ENCODE data around the gene SOWAHC.
"Not testable (repeated sequence)": the region's sequence is repeated elsewhere in the genome, so short reads cannot be mapped to it uniquely, and the experiment has no call there.

The SOWAHC gene

DNA sequence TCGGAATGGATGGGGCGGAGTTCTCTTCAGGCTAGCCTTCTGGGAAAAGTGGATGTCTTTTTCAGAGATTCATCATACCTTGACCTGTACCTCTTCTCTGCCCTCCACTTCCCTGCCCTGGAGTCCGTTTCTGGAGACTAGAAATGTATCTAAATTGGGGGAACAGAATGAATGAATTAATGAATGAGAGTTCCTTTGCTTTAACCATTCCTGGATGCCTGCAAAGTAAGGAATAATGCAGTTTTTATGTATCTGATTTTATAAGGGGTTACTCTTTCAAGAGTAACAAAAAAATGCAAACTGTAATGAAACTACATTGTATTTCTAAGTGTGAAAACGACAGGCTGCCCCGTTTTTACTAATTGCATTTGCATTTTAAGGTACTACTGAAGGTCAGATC is 2.0 kb downstream of the SOWAHC start:
- no peak for DNase-seq

DNA sequence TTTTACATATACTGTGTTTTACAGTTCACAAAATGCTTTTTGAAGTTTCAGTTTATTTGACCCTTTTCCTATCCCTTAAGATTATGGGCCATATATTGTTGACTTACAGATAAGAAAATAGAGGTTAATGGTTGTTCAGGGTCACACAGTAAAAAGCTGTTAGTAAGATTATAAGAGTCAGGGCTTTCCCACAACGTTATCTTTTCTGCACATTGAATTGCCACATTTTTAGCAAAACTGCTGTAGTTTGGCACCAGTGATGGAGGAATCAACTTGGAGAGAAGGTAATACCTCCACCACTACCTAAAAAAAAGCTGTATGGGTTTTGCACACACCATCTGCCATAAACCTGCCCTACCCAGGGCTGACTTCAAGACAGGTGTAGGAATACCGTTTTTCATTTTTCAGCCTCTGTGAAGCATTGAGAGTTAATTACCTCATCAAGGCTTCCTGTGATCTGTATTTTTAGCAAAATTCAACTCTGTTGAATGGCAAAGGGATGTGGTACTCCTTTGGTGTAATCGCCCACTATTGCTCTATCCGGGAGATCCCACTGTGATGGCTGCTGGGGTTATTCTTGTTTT is 5.0 kb downstream of the SOWAHC start:
- no peak for DNase-seq

DNA sequence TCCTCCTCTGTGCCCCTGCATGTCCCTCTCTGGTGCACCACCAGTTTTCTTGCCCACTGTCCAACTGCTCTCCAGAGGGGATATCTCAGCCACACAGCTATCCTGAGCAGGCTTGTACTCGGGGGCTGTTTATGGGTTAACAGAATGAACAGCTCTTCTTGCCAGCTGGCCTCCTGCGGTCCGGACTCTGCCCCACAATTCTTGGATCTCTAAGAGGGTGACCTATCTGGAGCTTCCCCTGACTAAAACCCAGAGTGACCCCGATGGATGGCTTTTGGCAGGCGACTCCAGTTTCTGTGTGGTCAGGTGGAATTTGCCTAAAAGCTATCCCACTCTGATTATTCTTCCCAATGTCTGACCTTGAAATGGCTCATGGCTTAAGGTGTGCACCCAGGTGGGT is 9.1 kb downstream of the SOWAHC start:
- DNase-seq, result no peak

DNA sequence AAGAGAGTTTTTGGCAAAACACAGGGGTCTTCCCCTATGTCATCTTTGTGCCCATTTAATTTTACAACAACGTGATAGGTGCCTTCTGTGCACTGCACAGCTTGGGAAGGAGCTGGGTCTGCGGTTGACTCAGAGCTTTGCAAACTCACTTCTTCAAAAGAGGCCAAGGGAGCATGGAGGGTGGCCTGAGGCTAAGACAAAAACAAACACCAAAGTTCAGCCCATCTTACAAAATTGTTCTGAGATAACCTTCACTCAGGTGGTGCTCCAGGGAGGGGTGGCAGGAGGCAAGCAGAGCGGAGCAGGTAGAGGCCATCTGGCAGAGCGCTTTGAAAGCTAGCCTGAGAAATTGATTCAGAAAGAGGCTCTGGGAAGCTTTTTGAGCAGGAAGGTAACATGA is 9.8 kb downstream of the SOWAHC start:
- DNase-seq, result no peak

DNA sequence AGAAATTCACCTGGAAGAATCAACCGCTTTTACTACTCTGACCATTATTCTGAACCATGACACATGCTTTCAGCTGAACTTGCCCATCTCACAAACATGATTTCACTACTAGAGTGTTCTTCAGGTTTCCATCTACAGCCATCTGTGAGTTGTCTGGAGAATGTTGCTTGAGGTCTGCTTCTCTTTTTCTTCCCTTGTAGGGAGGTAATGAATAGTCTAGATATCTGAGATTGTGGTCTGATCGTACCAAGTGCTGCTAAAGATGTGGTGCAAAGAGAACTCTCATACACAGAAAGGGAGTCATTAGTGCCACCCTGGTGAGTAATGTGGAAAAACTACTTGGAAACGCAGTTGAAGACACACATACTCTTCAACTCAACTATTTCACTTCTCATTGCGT is 10.2 kb downstream of the SOWAHC start:
- no peak for DNase-seq

DNA sequence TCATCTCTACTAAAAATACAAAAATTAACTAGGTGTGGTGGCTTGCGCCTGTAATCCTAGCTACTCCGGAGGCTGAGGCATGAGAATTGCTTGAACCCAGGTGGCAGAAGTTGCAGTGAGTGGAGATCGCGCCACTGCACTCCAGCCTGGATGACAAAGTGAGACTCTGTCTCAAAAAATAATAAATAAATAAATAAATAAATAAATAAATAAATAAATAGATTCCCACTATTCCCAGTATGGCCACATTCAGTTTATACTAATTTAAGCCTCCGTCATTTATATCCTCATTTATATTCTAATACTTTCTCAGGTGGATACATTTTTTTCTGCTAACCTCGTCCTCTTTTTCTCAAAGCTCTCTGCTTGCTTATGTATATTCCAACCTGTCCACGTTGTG is 14.2 kb downstream of the SOWAHC start:
- DNase-seq, result not testable (repeated sequence)

DNA sequence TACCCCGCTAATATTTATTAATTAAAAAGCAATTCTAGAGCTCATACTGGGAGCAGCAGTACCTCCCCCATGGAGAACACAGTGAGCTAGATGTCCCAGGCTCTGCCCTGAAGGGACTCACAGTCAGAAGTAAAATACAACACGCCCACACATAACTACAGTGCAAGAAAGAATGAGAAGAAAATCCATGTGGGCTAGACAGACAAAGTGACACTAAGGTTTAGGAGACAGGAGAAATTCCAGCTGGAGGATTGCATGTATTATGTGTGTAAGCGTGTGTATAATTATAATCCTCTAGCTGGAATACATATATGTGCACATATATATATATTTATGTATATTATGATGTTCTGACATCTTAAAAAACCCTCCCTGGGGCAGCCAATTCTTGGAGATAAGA is 15.7 kb downstream of the SOWAHC start:
- DNase-seq, result no peak

DNA sequence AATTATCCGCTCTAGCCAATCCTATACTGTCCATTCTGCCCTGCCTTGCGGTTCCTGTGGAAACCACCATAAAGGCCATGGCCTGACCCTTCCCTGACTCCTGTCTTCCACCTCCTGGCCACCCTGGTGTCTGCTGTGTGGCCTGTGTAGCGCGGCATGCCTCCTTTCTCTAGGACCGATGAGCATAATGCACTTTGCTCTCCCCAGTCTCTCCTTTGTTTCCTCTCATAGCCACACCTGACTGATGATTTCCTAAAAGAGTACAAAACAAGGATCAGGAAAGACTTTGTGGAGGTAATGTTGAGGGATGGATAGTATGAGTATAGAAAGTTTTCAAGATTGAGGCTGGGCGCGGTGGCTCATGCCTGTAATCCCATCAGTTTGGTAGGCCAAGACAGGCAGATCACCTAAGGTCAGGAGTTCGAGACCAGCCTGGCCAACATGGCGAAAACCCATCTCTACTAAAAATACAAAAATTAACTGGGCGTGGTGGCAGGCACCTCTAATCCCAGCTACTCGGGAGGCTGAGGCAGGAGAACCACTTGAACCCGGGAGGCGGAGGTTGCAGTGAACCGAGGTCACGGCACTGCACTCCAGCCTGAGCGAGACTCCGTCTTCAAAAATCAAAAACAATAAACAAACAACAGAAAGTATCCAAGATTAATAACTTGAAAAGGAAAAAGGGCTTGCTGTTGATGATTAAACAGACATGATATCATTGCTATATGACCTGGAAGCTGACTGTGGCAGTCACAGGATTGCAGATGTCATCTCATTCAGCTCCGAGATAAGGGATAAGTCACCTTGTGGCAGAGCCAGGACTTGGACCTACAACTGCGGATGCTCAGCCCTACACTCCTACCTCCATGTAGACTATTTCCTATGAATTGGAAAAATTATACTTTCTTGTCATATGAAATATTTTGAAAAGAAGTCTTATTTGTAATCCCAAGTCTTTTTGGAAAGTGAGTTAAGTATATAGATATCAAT is 16.6 kb downstream of the SOWAHC start:
- DNase-seq, result no peak

DNA sequence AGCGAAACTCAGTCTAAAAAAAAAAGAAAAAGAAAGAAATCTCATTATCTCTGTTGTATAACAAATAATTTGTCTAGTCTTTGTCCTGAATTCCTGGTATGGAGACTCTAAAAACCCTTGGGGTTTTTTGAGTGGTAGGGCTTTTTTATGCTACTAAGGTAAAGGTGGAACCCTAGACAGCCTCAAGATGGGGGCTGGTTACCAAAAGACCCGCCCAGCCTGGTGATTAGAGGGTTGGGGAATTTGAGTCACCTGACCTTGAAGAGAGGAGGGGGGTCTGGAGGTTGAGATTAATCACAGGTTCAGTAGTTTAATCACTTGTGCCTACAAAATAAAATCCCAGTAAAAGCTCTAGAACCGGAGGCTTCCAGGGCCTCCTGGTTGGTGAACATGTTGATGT is 17.6 kb downstream of the SOWAHC start:
- no peak for DNase-seq

DNA sequence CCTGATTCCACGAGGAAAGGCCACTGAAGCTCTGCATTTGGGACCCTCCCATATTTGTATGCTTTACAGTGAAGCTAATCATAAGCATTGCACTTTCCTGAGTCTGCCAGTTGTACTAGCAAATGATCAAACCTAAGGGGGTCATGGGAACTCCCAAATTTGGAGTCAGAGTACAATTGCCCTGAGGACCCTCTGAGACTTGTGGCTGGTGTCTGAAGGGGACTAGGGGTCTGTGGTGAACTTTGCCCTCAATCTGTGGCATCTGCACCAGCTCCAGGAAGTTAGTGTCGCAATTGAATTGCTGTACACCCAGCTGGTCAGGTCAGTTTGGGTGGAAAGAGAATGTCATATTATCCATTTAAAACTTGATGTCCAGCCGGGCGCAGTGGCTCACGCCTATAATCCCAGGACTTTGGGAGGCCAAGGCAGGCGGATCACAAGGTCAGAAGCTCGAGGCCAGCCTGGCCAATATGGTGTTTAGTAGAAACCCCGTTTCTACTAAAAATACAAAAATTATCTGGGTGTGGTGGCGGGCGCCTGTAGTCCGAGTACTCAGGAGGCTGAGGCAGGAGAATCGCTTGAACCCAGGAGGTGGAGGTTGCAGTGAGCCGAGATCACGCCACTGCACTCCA is 18.1 kb downstream of the SOWAHC start:
- no peak for DNase-seq

DNA sequence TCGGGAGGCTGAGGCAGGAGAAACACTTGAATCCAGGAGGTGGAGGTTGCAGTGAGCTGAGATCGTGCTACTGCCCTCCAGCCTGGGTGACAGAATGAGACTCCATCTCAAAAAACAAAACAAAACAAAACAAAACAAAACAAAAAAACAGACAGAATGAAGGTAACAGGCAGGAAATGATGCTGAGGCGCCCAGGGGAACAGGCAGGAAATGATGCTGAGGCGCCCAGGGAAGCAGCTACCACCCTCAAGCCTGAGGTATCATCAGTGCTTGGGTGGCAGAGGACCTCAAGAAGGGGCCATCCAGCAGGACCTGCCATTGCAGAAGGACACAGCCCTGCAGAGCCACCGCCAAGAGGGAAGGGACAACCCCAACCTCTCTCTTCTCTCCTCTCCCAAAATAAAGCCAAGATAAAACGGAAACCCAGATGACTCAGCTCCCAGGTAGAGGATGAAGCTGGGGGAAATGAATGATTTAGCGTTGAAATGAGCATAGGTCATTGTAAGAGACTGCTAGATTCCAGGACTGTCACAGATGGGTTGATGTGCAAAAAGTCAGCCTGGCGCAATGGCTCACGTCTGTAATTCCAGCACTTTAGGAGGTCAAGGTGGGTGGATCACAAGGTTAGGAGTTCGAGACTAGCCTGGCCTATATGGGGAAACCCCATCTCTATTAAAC is 19.3 kb downstream of the SOWAHC start:
- DNase-seq, result no peak

DNA sequence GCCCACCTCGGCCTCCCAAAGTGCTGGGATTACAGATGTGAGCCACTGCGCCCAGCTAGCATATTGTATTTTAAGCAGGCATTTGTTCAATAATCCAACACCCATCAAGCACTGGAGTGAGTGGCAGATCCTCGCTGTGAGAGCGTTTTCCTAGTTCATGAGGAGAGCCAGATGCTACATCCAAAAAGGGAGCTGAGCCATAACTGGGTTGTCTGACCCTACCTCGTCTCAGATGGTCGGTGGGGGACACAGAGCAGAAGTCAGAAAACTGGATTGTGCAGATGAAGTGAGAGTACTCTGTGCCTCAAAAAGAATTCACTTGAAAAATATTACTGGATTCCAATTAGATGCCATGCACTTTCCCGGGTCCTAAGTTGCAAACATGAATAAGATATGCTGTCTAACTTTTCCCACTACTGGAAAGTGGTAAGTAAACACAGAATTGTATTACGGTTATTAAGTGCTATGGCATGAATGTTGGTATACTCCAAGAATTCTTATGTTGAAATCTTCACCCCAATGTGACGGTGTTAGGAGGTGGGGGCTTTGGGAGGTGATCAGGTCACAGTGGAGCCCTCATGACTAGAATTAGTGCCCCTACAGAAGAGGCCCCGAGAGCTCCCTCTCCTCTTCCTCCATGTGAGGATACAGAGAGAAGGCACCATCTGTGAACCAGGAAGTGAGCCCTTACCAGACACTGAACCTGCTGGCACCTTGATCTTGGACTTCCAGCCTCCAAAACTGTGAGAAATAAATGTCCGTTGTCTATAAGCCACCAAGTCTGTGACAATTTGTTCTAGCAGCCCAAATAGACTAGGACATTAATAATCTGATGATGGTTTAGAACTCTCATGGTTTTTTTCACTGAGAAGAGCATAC is 21.5 kb downstream of the SOWAHC start:
- no peak for DNase-seq

DNA sequence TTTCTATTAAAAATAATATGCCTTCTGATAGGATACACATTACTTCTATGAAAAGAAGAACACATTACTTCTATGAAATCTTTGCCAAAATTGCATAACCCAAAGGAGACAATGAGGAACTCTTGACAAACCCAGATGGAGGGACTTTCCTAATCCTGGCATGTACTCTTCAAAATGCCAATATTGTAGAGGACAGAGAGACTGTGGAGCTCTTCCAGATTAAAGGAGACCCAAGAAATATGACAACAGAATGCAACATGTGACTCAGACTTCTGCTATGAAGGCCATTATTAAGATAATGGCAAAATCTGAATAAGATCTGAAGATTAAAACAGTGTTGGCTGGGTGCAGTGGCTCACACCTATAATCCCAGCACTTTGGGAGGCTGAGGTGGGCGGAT is 22.2 kb downstream of the SOWAHC start:
- no peak for DNase-seq

DNA sequence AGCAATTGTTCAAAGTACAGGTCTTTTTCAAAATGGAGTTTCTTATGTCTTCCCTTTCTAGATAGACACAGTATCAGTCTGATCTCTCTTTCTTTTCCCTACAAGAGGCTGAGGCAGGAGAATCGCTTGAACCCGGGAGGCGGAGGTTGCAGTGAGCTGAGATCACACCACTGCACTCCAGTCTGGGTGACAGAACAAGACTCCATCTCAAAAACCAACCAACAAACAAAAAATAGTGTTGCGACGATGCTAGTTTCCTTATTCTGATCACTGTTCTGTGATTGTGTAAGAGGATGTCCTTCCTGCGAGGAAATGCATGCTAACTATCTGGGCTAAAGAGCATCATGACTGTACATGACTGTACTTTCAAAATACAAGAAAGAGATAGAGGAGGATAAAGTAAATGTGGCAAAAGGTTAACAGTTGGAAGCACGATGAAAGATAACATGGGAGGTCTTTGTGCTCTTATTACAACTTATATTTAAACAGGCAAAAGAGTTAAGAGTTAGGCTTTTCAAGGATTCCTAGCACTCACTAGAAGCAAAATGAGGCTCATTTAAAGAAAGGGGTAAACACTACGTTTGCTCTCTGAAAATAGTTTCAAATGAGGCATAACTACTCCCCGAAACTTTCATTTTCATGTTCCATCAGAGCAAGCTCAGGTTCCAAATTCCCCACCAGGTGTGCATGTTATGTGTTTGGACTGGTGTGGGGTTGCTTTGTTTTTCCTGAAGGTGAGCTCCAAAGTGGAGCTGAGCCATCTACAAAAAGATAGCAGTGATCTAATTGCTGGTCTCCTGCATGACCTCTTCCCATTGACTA is 23.8 kb downstream of the SOWAHC start:
- no peak for DNase-seq

DNA sequence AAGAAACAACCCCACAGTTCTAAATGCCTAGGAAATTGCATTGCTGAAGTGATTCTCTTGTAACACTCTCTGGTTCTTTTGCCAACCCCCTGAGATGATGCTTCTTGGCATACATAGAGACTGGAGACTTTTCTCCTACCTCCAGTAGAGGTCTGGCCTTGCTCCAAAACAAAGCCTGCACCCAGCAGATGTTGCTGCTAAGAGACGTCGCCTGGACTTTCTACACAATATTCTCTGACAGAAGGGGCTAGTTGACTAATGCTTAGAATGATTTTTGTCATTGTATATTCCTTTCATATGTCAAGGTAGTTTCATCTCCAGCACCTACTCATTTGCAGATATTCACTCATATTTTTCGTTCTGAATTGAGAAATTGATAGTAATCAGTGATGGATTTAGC is 24.6 kb downstream of the SOWAHC start:
- no peak for DNase-seq

DNA sequence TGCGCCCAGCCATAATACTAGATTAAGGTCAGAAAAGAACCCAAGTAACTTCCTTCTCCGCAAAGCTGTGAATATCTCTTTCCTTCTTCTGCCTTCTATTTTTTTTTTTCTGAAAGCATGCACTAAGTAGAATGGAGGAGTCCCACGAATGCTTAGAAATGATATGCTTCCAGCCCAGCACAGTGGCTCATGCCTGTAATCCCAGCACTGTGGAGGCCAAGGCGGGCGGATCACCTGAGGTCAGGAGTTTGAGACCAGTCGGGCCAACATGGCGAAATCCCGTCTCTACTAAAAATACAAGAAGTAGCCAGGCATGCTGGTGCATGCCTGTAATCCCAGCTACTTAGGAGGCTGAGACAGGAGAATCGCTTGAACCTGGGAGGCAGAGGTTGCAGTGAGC is 25.8 kb downstream of the SOWAHC start:
- not testable (repeated sequence) for DNase-seq

DNA sequence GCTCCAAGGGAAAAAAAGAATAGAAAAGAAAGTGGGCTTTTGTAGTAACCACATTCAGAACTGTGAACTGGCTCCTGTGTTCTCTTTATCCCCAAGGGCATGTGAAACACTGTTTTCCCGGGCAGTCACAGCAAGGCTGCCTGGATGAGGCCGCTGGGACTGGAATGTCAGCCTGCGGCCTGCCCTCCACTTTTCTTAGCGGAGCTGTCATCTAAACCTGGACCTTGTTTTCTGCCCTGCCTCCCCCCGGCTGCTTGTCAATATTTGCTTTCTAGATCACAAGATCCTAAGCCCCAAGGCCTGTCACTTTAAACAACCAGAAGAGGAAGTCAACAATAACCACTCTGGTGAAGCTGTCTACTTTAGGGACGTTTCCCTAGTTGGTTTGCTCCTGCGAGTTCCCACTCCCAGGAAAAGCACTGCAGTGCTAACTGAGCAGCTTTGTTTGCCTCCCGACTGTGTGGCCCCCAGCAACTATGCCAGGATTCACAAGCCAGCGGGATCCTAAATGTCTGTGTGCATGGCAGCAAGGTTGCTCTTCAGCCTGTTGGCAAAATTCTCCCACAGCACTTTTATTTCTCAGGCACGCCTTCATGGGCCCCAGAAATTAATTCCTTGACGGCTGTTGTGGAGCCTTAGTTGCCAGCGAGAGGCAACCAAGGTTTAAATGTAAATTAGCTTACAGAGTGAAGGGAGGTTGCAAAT is 30.6 kb downstream of the SOWAHC start:
- no peak for DNase-seq

DNA sequence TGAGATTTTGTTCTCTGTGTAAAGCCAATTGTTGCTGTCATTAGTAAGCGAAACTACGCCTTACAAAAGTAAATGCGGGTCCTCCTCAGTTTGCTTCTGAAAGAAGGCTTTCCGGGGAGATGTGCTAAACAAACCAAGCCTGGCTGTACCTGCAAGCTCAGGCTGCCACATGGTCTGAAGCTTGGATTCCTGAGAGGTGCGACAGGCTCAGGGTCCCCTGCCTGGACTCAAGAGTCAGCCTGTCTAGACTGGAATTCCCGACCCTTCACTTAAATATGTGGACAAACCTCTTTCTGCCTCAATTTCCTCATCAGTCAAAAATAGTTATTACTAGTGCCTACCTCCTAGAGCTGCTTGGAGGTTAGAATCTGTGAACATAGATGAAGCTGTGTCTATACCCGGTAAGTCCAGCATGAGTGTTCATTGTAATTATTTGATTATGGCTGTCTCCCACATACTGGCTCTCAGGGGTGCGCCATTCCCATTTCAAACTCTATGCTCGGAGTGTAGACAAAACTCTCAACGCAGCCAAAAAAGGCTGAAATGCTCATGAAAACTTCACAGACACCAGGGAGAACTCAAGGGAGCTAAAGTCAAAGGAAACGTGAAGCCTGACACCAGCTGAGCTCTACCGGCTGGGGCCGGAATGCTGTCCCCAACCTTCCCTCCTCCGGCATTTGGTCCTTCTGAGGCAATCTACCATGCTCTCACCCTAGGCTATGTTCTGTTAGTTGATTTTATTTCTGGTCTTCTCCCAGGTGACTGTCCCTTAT is 31.4 kb downstream of the SOWAHC start:
- DNase-seq, result no peak

DNA sequence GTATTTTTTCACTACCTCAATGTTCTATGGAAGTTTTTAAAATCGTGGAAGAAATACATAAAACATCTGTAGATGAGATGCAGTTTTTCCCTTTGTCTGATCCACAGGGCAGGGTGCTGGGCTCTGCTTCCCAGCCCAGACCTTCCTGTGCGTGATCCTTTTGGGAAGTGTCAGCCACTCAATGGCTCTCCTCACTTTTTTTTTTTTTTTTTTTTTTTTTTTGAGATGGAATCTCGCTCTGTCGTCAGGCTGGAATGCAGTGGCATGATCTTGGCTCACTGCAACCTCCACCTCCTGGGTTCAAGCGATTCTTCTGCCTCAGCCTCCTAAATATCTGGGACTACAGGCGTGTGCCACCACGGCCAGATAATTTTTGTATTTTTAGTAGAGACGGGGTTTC is 32.8 kb downstream of the SOWAHC start:
- DNase-seq, result no peak

DNA sequence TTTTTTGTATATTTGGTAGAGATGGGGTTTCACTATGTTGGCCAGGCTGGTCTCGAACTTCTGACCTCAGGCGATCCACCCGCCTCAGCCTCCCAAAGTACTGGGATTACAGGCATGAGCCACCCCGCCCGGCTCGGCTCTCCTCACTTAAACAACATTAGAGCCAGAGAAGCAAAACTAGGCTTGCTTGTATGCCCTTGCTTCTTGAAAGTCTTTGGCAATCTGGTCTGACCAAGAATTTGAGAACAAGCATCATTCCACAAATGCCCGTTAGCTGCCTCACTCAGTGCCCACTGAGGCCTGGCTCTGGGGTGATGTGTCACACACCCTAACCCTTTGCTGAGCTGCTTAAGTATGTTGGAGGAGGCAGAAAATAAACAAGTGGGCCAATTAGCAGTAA is 33.5 kb downstream of the SOWAHC start:
- DNase-seq, result no peak
